HG03342 (cell line): Measurements from ENCODE around the gene FIBCD1.

Experiments
- ATAC-seq: cut with Tn5 transposase; IDR thresholded peaks from one replicate; pipeline ENCODE4 v1.9.1; 2021; ENCODE audit warnings: mild to moderate bottlenecking, moderate library complexity; ENCODE audit not compliant: unreplicated experiment

FIBCD1 gene

GRCh38 chr9:130862747-130863146 is 76.3 kb downstream of the FIBCD1 start:
- ATAC-seq, result no peak

GRCh38 chr9:130862217-130862616 is 76.8 kb downstream of the FIBCD1 start:
- ATAC-seq, result no peak

- ATAC-seq, result no peak
These were observed 77.5 kb downstream of the FIBCD1 start for GRCh38 chr9:130861372-130862180.

GRCh38 chr9:130860458-130861316 is 78.4 kb downstream of the FIBCD1 start:
- ATAC-seq, result no peak

GRCh38 chr9:130858739-130859705 is 80.0 kb downstream of the FIBCD1 start:
- ATAC-seq, result no peak

GRCh38 chr9:130857864-130858738 is 80.9 kb downstream of the FIBCD1 start:
- no peak for ATAC-seq

GRCh38 chr9:130856474-130856873 is 82.6 kb downstream of the FIBCD1 start:
- ATAC-seq, result no peak

- ATAC-seq, result no peak
These were observed 84.2 kb downstream of the FIBCD1 start for GRCh38 chr9:130854835-130855234.

GRCh38 chr9:130854092-130854491 is 85.0 kb downstream of the FIBCD1 start:
- ATAC-seq, result no peak

- no peak for ATAC-seq
These were observed 86.2 kb downstream of the FIBCD1 start for GRCh38 chr9:130852801-130853200.
